Measurements from ENCODE around the gene STK25. TPM values are rescaled to one million over a fixed set of nuclear protein-coding genes. Genes with fewer than 3 reads are reported as not detected.
"Not testable (repeated sequence)": the region's sequence is repeated elsewhere in the genome, so short reads cannot be mapped to it uniquely, and the experiment has no call there.

Gene STK25
- total RNA-seq, 1 donor from 2014 or later, result 95.9 TPM

DNA sequence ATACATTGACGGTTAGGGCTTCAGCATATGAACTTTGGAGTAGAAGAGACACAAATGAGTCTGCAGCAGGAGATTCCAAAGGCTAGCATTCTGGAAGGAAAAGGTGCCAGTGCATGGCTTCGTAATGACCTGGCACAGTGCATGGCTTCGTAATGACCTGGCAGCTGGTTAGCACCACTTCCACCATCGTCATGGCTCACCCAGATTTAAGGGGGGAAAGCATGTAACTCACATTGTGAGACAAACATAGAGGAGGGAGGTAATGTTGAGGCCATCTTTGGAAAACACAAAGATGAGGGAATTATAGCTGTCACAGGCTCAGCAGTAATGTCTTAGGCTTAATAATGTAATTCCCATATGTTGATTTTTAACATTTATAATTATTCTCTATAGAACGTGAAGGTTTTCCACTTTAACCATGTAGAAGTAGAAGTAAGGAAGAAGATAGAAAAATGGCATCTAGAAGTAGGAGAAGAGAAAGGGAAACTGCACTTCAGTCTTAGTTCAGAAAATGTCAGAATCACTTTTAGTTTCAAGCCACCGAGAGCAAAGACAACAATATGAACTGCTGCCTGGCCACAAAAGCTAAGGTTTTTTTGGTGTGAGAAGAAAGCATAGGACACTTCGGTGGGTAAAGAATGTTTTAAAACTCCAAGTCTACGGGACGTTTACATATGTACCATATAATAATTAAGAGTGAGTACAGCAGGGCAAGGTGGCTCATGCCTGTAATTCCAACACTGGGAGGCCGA lies 6.8 kb upstream of the STK25 start:
- intact Hi-C loops (cut with DNase I), result no loop called here
- DNase-seq (ENCODE audit: low spot score), result no peak

DNA sequence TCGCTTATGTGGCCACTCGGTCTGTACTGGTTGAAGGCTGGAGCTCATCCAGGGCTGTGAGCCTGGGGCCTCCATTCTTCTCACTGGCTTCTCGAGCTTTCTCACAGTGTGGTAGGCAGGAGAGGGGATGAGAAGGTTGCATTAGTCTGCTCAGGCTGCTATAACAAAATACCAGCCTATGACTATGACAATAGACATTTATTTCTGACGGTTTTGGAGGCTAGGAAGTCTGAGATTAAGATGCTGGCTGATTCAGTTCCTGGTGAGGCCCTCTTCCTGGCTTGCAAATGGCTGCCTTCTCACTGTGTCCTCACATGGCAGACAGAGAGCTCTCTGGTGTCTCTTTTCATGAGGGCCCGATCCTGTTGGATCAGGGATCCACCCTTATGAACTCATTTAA lies 6.2 kb upstream of the STK25 start:
- DNase-seq (ENCODE audit: low spot score), result no peak
- intact Hi-C loops (cut with DNase I), result no loop called here

DNA sequence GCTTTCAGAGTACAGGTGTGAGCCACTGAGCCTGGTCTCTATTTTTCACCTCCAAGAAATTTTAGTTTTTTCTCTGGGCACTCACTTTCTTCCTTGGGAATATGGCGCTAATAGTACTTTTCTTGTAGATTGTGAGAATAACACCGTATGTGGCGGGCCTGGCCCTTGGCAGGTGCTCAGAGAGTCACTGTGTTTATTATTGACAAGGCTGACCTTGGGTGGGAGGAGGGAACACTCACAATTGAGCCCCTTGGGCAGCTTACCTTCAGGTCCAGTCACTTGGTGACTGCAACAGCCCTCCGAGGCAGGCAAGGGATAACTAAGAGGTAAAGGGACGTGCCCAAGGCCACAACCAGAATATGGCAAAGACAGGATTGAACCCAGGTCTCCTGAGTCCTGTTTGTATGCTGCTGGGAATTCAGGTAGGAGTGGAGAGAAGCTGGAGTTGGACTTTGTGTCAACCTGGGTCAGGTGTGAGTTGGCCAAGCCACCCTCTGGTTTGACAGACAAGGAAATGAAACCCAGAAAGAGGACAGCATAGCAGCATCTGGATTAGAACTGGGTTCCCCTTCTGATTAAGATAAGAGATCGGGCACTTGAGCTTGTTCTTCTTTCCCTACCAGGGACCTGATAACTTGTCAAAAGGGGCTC lies 2.8 kb upstream of the STK25 start:
- no peak for DNase-seq (ENCODE audit: low spot score)
- intact Hi-C loops (cut with DNase I), result no loop called here

DNA sequence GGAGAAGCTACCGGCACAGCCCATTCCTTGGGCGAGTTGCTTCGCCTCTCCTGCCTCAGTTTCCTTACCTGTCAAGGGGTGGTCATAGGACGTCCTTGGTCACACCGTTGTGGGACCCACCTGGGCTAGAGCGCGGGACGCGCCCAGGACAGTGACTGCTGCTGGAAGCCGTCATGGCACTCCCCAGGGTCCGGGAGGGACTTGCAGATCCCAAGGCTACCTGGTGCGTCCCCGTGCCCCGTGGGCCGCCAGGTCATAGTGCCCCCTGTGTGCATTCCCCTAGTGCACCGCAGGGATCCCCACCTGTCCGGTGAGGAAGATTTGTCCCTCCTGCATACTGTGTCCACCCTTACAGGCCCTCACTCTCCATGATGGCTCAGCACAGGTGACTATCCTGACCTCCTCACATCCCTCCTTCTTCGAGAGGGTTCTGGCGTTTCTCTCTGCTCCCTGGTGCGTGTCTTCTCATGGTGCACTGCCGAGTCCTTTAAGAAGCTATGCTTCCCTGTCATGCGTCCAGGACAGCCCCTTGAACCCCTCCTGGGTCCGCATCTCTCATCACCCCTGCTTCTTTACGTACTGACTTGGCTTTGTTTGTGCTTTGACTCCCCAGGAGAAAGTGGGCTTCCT lies 886 bp upstream of the STK25 start:
- intact Hi-C loops (cut with DNase I), result loop anchor here (5.0 to 10.0 kb wide), 4 partner anchors 48 to 154 kb away; partner anchors contain the start of genes ATG4B, BOK, FARP2 and THAP4
- DNase-seq (ENCODE audit: low spot score), result no peak

DNA sequence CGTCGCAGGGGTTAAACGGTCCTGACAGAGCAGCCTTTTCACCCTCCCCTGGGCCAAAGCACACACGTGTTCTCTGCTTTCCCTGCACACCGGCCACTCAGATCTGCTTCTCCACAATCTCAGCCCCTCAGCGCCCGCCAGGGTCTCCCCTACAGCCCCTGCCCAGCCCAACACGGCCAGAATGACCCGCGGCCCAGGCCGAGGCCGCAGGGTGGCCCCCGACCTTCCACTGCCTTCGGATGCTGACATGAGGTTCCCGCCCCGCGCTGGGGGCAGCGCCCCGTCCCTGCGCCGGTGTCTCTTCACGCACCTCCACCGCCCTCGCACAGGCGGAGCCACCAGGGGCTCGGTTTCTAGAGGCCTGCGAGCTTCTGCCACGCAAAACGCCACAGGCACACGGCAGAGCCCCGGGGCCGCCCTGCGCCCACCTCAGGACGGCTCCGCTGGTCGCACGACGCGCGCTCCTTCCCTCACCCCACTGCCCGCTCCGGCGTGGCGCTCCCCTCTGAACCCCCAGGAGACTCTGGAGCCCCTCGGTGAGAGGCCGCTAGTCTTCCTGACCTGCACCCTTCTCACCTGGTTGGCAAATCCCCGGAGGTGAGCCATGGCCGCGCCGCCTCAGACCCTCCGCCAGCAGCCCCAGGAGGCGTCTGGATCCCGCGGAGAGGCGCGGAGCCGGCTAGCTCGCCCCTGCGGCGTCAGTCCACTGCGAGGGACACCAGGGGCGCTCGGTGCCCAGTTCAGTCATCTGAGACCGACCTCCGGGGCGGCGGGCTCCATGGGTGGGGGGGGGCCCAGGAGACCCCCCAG lies 749 bp downstream of the STK25 start:
- intact Hi-C loops (cut with DNase I), result loop anchor here (5.0 to 10.0 kb wide), 4 partner anchors 50 to 153 kb away; partner anchors contain the start of genes ATG4B, BOK, FARP2 and THAP4
- no peak for DNase-seq (ENCODE audit: low spot score)

DNA sequence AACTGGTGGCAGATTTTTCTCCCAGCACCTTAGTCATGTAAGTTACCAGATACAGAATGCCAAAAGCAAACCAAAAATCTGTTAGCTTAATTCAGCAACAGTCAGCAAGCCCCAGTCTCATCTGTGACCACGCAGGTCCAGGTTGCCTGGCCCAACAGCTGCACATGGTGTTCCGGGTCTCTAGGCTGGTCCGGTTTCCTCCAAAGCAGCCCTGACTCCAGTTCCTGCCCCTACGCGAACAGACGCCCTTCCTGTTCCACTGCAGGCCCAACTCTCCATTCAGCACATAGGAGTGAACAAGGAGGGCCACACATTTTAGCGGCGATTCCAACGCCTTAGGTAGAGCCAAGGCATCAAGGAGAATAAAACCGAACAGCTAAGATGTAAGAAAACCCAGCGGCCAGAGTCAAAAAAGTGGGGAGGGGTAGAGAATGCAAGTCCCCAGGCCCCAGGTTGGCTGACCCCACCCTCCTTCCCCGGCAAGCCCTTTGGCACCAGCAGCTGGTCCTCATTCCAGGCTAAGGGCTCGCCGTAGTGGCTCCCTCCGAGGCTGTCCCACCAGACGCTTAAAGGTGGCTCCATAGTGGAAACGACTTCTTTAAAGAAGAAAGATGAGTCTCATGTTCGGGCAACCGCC lies 1.5 kb downstream of the STK25 start:
- no peak for DNase-seq (ENCODE audit: low spot score)
- intact Hi-C loops (cut with DNase I), result loop anchor here (5.0 to 10.0 kb wide), 4 partner anchors 50 to 152 kb away; partner anchors contain the start of genes ATG4B, BOK, FARP2 and THAP4

DNA sequence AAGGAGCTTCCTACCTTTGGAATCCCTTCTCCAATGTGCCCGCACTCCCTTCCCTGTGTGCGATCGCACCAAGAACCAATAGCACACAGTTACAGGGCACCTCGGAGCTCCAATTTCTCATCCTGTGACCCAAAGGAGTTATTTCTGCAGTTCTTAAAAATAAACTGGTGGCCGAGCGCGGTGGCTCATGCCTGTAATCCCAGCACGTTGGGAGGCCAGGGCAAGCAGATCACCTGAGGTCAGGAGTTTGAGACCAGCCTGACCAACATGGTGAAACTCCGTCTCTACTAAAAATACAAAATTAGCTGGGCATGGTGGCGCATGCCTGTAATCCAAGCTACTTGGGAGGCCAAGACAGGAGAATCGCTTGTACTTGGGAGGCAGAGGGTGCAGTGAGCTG lies 2.1 kb downstream of the STK25 start:
- intact Hi-C loops (cut with DNase I), result loop anchor here (5.0 to 10.0 kb wide), 4 partner anchors 51 to 152 kb away; partner anchors contain the start of genes ATG4B, BOK, FARP2 and THAP4
- not testable (repeated sequence) for DNase-seq (ENCODE audit: low spot score)

DNA sequence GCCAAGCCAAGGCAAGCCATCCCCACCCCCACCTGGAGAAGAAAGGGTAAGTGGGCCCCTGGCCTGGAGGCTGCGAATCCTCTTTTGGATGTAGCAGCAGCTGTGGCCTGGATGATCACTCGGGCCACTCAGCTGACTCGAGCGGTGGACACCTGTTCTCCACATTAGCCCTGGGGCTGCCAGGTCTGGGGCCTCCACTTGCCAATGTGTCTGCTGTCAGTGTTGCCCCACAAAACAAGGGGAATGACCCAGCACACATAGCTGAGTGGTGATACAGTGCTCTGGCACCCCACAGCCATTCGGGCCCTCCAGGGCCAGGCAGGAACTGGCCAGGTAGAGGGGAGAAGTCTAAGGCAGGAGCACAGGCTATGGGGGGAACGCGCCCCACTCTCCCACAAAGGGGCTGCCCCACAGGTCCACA lies 2.6 kb downstream of the STK25 start:
- DNase-seq (ENCODE audit: low spot score), result no peak
- intact Hi-C loops (cut with DNase I), result loop anchor here (5.0 to 10.0 kb wide), 4 partner anchors 52 to 151 kb away; partner anchors contain the start of genes ATG4B, BOK, FARP2 and THAP4

DNA sequence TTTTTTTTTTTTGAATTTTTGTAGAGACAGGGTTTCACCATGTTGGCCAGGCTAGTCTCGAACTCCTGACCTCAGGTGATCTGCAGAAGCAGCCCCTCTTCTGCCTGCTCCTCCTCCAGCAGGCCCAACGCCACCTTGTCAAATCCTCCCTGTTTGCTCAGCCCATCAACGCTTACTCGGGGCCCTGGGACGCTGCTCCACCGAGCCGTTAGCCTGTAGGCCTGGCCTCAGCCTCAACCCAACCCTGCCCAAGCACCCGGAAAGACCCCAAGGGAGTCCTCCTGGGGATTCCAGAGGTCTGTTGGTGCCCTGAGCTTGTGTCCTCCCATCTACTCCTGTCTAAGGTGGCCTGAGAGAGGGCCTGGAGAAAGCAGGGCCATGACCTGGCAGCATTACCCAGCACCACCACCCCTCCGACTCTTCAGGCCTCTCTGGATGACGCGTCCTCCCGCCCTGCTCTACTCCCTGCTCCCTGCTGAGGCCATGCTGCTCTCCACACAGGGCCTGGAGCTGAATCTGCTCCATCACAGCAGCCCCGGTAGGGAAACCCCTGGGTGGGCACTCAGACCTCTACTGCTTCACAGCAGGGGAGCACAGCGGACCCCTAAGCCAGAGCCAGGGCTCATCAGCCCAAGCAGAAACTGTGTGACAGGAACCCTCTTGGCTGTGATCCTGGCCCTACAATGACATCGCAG lies 3.2 kb downstream of the STK25 start:
- no peak for DNase-seq (ENCODE audit: low spot score)
- intact Hi-C loops (cut with DNase I), result loop anchor here (5.0 to 10.0 kb wide), 4 partner anchors 52 to 150 kb away; partner anchors contain the start of genes ATG4B, BOK, FARP2 and THAP4

DNA sequence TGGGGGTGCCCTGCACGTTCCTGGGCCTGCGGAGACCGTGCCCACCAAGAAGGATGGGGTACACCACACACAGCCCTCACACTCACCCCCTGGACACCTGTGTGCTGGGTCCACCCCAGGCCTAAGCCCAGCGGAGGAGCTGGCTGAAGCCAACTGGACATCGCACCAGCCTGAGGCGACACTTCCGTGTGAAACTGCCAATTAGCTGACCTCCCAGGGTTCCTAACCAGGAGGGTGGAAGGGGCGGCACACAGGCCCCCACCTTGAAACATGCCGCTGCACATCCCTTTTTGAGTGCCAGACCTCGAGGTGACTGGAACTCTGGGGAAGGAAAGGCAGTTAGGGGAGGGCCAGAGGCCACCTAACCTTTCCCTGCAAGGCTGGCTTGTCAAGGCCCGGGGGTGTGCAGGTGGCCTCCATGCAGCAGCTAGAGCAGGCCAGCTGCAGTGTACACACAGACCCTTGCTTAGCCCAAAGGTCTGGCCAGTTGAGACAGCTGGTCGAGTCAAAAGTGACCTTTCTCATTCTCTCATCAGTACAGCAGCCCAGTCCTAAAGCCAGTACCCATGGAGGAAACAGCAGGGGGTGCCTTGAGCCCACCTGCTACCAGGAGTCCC lies 4.5 kb downstream of the STK25 start:
- intact Hi-C loops (cut with DNase I), result loop anchor here (10.0 kb wide), 1 partner anchor 149 kb away; the partner anchor contains the start of gene FARP2
- no peak for DNase-seq (ENCODE audit: low spot score)

DNA sequence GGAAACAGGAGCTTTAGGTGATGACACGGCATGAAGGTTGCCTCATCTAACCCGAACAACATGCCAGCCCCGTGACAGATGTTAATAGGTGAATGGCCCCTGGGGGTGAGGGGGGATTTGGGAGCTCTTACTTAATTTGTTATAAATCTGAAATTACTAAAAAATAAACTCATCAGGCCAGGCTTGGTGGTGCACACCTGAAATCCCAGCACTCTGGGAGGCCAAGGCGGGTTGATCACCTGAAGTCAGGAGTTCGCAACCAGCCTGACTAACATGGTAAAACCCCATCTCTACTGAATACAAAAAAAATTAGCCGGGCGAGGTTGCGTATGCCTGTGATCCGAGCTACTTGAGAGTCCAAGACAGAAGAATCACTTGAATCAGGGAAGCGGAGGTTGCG lies 6.1 kb downstream of the STK25 start:
- intact Hi-C loops (cut with DNase I), result loop anchor here (10.0 kb wide), 1 partner anchor 147 kb away; the partner anchor contains the start of gene FARP2
- DNase-seq (ENCODE audit: low spot score), result no peak

DNA sequence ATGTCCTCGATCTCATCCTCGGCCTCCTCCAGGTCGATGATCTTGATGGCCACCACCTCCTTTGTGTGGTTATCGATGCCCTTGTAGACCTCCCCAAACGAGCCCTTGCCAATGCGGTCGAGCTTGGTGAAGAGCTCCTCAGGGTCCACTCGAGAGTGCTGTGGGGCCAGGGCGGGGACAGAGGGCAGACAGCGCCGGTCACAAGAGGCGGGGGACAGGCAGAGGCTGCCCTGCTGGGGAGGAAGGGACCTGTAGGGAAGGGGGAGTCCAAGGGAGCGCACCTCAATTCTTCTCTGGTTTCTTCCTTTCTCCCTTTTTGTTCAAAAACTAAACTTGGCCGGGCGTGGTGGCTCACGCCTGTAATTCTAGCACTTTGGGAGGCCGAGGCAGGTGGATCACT lies 6.8 kb downstream of the STK25 start:
- no peak for DNase-seq (ENCODE audit: low spot score)
- intact Hi-C loops (cut with DNase I), result loop anchor here (10.0 kb wide), 1 partner anchor 147 kb away; the partner anchor contains the start of gene FARP2

DNA sequence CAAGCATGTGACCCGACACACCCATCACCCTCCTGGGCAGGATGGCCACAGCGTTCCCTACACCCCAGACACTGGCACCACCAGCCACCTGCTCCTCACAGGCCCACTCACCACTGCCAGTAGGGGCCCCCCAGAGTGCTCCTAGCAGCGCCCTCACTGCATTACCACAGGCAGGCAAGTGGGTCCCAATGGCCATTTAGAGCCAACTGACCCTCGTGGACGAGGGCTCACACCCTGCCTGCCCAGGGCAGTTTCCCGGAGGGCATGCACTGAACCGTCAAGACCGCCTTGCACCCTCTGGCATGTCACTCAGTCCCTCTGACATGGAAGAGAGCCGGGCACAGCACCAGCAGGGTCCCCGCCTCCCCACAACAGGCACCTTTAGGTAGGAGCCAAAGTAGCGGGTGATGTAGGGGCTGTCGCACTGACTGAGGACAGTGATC lies 7.3 kb downstream of the STK25 start:
- no peak for DNase-seq (ENCODE audit: low spot score)
- intact Hi-C loops (cut with DNase I), result loop anchor here (10.0 kb wide), 1 partner anchor 146 kb away; the partner anchor contains the start of gene FARP2

DNA sequence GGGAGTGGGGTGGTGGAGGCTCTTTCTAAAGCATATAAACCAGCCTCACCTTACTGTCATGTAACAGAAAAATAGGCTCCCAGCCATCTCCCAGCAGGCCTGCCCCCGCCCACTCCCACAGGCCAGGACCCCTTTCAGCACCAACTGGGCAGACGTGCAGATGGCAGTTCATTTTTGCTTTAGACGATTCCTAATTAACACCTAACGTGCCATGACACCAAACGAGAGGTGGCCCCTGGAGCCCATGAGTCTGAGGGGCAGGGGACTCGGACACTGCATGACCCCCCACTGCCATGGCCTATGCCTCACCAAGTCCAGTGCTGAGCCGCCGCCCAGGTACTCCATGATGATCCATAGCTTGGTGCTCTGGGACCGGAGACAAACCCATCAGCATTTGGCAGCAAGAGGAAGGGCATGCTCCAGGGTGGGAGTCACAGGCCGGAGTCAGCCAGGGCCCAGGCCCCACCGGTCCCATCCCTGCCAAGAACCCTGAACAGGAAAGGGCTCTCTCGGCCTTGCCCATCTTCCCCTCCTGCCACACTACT lies 7.9 kb downstream of the STK25 start:
- intact Hi-C loops (cut with DNase I), result loop anchor here (10.0 kb wide), 1 partner anchor 146 kb away; the partner anchor contains the start of gene FARP2

DNA sequence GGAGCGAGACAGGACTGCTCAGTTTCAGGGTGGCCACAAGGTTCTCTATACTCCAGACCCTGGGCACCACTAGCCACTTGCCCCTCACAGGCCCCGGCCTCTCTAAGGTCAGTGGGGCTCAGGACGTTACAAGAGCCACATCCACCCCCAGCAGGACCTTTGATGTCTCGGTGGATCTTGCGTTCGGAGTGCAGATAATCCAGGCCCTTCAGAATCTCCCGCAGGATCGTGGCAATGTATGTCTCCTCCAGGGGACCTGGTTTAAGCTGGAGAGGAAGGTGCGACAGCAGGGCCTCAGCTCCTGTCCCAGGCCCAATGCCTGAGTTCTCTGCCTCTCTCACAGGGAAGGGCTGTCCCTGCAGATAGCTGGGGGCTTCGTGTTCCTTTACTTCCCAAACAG lies 8.4 kb downstream of the STK25 start:
- intact Hi-C loops (cut with DNase I), result loop anchor here (10.0 kb wide), 1 partner anchor 145 kb away; the partner anchor contains the start of gene FARP2
- DNase-seq (ENCODE audit: low spot score), result no peak

More for the DNA sequence above, 7.9 kb downstream of the STK25 start:
- DNase-seq (ENCODE audit: low spot score), result no peak

DNA sequence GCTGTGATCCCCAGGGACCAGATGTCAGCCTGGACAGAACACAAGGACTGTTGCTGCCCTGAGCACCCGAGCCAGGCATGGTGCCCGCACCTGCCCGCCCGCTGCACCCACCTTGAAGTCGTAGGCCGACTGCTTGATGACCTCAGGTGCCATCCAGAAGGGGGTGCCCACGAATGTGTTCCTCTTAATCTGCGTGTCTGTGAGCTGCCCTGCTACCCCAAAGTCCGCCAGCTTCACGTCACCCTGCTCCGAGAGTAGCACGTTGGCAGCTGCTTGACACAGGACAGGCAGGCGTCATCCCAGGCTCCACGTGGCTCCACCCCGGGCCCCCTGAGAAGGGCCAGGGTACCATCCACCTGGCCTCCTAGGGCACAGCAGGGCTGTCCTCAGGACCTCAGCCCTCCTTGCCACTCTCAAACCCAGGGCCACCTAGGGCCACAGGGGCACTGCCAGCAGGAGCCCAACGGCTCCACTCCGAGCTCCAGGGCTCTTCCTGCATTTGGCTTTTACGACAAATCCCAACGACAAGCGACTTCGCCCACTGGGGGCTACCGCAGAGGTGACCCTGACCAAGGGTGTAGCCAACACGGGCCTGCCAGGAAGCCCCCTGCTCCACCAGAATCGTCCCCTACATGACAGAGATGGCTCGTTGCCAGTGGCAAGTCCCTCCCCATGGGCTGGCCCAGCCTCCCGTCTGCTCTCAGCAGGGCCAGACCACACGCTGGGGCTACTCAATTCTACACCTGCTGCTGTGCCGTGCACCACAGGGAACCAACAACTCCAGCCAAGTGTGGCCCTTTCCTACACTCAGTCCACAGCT lies 9.0 kb downstream of the STK25 start:
- intact Hi-C loops (cut with DNase I), result no loop called here
- no peak for DNase-seq (ENCODE audit: low spot score)
